HG03565 (cell line): Measurements from ENCODE around the gene DAGLA.

Source experiments
- ATAC-seq: cut with Tn5 transposase; IDR thresholded peaks from one replicate; pipeline ENCODE4 v1.9.1; 2021; ENCODE audit warnings: mild to moderate bottlenecking, moderate library complexity; ENCODE audit not compliant: unreplicated experiment

DAGLA gene

GRCh38 chr11:61725781-61726231, 45.6 kb downstream of the DAGLA start:
- ATAC-seq: no peak

DNA sequence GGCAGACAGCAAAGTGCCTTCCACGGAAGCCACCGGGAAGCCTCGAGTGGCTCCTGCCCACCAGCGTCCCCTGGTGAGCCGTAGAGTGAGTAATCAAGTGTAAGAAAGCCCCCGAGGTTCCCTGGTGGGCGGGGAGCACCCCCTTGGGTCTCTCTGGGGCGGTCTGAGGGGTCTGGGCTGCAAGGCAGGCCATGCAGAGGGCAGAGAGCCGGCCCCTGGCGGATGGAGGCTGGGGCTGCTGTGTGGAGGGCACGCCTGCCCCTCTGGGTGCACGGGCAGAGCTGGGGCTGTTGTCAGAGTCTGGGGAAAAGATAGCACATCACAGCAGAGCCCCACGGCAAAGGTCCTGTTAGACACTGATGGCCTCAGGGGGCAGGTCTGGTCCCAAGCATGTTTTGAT, 46.6 kb downstream of the DAGLA start:
- no peak for ATAC-seq

DNA sequence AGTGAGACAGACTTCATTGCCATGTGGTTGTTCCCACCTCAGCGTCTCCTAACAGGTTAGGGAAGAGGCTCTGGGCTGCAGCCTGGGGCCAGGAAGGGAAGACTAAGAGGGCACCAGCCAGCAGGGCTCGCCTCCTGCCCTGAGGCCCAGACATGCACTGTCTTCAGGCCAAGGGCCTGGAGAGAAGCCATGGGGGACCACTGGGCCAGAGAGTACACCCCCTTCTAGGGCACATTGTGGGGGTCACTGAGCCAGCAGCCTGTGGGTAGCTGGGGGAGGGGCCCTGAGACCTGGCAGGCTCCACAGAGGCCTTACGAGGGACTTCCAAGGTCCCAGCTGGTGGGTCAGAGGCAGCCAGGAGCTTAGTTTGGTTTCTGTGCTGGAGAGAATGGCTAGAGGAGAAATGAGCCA, 47.2 kb downstream of the DAGLA start:
- ATAC-seq: no peak

DNA sequence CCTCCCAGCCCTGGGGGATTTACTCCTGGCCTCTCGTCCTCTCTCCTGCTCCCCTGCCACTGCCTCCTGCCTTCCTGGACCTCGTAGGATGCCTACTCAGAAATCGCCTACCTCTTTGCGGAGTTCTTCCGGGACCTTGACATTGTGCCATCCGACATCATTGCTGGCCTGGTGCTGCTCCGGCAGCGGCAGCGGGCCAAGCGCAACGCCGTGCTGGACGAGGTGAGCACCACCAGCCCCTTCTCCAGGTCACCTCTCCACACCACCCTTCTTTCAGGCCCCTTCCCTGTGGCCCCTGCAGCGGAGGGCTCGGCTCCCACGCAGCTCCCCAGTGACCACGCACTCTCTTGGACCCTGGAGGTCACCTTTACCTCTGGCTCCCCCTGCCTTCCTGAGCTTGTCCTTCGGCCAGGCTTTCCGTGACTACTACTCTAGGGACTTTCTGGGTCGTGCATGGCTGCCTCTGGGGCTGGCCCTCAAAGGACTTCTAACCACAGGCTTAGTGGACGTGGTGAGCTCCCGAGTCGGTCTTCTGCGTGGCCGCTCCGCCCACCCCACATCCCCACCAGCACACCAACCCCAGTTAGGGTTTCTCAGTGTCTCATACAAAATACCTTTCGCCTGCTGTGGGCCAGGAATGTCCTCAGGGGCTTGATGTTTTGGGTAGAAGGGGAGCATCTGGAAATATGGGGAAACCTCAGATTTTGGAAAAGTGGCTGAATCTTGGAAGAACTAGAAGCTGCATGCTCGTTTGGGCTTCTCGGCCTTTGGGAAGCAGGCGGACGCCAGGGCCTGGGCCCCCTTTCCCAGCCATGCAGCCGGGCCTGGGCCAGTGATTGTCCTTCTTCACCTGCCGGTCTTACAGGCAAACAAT, 48.1 kb downstream of the DAGLA start:
- ATAC-seq: no peak

DNA sequence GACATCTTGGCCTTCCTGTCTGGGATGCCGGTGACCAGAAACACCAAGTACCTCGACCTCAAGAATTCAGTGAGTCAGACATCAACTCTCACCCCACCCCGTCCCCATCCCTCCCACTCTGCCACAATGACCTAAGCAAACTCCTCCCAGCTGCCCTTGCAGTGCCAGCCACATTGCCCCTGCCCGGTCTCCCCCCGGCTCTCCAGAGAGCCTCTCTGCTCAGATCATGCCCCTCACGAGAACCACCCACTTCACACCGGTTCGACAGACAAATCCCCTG, 48.7 kb downstream of the DAGLA start:
- no peak for ATAC-seq

- no peak for ATAC-seq
Measured at GRCh38 chr11:61730240-61730994, 50.2 kb downstream of the DAGLA start.

- no peak for ATAC-seq
Measured at GRCh38 chr11:61731211-61731951, 51.2 kb downstream of the DAGLA start.

DNA sequence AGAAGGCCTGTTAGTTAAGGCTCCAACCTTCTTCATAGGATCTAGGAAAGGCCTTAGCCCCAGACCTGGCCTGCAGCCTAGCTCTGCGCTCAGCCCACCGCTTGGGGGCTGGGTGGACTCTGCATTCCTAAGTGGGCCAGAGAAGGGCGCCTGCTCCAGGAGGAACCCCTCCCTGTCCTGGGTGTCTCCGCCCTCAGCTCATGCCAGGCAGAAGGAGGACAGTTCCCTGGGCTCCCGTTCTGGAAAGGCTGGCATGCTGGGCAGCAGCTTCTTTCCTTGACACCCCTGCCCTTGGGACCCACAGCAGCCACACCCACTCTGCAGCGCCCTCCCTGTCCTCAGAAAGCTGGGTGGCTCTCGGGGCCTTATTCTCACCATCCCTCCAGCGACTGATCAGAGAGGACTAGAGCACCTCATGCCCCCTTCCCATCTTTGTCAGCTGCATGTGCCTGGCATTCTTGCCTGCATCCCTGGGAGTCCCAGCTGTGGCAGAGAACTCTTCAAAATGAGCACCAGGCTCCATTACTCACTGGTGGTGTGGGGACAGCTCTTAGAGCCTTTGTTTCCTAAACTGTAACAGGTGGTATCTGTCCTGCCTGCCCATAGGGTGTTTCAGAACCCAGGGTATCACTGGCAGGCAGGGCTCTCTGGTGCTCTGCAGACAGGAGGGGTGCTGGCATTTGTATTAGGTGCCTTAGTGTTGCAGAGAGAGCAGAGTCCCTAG, 51.9 kb downstream of the DAGLA start:
- no peak for ATAC-seq

DNA sequence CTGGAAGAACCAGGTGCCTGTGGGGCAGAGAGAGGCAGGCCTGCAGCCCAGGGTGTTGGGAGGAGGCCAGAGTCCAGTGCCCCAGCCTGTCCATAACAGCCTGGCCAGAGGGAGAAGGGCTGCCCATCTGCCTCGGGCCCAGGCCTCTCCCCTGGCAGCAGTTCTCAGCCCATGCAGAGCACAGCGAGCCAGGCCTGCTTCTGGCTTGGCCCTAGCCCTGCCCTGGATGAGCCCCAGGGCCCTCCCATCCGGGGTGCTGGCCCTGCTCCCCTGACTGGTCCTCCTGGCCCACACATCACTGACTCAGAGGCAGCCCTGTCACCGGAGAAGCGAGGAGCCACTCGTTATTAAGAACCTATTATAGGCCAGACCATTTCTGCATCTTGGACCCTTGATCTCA, 52.5 kb downstream of the DAGLA start:
- ATAC-seq: no peak

DNA sequence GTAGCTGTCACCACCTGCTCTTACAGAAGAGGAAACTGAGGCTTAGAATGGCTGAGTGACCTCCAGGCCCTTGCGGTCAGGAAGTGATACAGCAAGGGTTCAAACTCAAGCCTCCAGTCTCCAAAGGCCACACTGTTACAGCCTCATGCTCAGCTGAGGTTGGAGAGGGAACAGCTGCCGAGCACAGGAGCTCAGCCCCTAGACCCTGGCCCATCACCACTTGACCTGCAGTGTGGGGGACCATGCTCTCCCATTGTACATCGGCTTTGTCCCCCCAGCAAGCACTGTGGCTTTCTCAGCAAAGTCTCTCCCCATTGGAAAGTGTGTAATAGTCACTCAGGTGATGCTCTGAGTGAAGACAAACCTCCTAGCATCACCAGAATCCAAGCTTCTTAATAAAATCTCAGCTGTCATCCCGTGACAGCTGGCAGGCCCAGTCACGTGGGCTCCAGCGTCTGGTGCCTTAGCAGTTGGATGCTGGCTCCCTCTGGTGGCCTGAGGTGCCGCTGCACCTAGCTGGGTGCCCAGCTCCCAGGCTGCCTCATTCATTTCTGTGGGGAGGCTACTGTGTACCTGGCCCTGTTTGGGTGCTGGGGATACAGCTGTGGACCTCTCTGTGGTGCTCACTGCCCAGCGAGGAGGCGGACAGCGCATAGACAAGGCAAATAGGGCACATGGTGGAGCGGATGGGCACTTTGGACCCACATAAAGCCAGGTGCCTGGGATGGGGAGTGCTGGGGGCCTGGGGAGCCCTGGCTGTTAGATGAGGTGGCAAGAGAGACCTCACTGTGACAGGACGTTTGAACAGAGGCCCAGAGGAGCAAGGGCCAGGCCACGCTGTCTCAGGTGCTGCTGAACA, 53.2 kb downstream of the DAGLA start:
- ATAC-seq: peak; percentile 82

DNA sequence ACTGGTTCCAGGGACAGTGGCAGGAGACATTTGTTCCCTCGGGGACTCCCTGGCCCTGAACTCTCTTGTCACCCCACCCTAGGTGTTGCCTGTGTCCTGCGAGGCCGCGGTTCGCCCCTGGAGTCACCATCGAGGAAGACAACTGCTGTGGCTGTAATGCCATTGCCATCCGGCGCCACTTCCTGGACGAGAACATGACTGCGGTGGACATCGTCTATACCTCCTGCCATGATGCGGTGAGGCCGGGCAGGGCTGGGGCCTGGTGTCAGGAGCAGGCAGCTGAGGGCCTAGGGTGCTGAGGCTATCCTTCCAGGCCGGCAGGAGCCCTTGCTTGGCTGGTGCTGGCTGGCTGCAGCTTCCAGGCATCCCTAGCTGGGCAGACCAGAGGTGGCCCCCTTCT, 54.6 kb downstream of the DAGLA start:
- no peak for ATAC-seq

GRCh38 chr11:61735391-61735790, 55.2 kb downstream of the DAGLA start:
- ATAC-seq: no peak

DNA sequence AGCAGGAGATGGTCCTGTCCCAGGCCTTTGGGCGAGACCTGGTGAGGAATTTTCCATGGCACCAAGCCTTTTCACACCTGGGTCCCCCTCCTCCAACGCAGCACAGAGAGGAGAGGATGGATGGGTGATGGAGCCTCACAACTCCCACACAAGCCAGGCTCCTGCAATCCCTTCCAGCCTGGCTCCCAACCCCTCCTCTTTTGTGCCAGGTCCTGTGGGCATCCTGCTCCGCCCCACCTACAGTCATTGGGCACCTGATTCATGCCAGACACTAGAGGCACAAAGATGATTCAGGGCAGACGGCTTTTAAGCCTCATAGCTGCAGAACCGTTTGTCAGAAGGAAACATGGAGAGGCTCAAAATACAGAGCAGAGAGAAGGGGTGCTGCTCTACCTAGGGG, 56.1 kb downstream of the DAGLA start:
- no peak for ATAC-seq

DNA sequence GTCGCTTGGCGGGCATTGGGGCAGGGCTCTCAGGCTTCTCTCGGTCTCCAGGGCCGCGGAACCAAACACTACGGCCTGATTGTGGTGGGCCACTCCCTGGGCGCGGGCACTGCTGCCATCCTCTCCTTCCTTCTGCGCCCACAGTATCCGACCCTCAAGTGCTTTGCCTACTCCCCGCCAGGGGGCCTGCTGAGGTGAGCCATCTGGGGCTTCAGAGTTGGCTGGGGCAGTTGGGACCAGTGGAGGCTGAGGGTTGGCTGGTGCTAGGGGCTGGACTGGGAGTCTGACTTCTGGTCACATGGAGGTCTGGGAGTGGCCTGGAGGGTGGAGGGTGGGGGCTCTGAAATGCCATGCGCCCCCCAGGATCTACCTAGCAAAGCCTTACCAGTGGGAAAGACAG, 56.9 kb downstream of the DAGLA start:
- no peak for ATAC-seq

DNA sequence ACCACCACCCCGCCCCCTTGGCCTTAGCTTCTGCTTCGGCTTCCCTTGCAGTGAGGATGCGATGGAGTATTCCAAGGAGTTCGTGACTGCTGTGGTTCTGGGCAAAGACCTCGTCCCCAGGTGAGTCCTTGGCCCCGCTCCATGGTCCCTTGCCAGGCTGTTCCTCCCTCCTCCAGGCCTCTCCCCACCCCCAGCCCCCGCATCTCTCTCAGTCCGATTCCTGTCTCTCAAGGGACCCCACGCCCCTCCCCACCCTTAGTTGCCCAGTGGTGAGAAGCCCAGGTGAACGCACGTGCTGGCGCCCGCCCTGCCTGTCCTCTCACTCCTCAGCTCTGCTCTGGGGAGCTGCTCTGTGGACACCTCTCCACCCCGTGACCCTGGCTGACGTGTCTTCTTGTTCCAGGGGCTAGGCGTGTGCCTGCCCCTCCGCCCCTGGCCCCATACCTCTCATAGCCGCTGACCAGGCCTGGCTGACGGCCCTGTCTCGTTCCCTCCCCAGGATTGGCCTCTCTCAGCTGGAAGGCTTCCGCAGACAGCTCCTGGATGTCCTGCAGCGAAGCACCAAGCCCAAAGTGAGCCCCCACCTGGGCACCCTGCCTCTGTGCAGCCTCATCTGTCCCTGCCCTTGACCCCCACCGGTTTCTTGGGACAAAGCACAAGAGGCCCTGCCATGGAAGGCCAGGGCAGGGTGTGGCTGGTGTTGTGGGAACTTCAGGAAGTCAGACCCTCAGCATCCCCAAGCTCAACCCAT, 57.6 kb downstream of the DAGLA start:
- ATAC-seq: no peak

DNA sequence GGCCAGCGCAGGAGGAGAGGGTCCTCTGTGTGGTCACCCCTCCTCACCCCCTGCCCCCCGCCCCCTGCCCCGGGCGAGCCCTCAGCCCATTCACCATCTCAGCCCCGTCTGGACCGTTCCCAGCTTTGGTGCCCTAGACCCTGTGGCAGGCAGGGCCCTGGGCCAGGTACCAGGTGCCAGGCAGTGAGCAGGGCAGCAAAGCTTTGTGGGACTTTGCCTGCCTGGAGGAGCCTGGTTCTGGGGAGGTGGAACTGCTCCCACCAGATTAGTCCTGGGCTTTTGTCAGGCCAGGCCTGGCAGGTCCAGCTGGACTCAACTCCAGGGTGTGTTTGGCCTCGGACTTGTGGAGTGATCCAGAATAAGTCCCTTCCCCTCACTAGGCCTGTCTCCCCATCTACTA, 58.6 kb downstream of the DAGLA start:
- ATAC-seq: no peak

DNA sequence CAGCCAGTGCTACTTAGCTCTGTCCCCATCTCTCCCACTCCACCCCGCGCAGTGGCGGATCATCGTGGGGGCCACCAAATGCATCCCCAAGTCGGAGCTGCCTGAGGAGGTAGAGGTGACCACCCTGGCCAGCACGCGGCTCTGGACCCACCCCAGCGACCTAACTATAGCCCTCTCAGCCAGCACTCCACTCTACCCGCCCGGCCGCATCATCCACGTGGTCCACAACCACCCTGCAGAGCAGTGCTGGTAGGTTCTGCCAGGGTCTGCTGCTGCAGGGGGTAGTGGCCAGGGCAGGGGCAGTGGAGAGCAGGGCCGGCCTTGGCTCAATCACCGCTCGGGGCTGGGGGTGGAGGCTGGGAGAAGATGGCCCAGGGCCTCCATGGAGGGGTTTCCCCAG, 59.2 kb downstream of the DAGLA start:
- ATAC-seq: no peak

DNA sequence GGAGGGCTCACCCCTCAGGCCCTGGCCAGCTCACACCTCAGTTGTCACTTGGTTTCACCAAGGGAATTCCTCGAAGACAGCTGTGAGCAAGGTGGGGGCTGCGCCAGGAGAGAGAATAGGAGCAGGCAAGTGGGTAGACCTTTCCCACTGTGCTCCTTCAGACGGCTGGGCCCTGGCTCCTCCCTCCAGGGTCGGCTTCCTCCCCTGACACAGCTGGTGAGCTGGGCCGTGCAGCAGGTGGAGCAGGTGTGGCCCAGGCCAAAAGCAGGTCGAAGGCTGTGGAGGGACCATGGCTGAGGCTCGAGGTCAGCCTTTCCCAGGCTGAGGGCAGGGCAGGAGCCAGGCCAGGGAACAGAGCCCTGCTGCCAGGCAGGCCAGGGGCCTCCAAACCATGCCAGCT, 59.8 kb downstream of the DAGLA start:
- ATAC-seq: no peak

DNA sequence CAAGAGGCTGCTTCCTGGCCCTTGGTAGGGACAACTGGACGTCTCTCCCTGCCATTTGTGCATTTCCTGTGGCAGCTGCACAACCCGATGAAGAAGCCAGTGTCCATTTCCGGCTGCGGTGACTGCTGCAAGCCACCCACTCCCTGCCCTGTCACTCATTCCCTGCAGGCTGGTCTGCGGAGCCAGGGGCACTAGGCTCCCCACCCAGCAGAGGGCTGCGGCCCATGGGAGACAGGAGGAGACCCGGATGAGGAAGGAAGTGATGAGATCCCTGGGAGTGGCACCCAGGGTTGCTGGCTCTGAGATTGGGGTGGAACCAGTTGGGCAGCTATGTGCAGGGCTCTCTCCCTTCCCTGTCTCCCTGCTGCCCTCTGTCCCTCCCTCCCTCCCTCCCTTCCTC, 62.2 kb downstream of the DAGLA start:
- no peak for ATAC-seq
